ENCODE results near the gene NMT1. TPM values are rescaled to one million over a fixed set of nuclear protein-coding genes. Genes with fewer than 3 reads are reported as not detected.

NMT1 gene
- 30.1 and 31.6 TPM in 2 replicates for polyA plus RNA-seq (2012; rRNA removed)
- polyA plus RNA-seq (2012; cell fraction: cytosol; rRNA removed), result 28.0 and 32.9 TPM in 2 replicates
- 43.2 and 49.8 TPM in 2 replicates for polyA plus RNA-seq (2012; cell fraction: nucleus; rRNA removed)

GRCh38 chr17:45060797-45061605 is at the start of gene NMT1:
Gene NMT1 (plus strand): TSS chr17:45061317. CDS start chr17:45061330, 13 bp downstream.
- under 1% methylated on average over 33 of the region's 50 CpGs for WGBS (ENCODE audit: low lambda C conversion rate)
- peaks cover 77% of the 10 kb centered on the region for H3K79me2 ChIP-seq (ENCODE audit: insufficient read depth)
- peak; percentile 89 for DNase-seq
- peaks cover 0 to 10% of the 10 kb centered on the region in 2 experiments for H3K36me3 ChIP-seq (replicated peaks in 1 of 2; ENCODE audit: control insufficient read depth in 1 of 2, insufficient read depth in 2 of 2, low read length in 1 of 2)
- CTCF ChIA-PET, result interaction anchor here (0.9 to 2.8 kb wide), 8 partner anchors 11 to 140 kb away, joined by 3 to 14 read pairs (median 4); partner anchors contain the start of gene ACBD4
- H3K4me3 ChIP-seq (ENCODE audit: low read depth in 2 of 2, low read length in 1 of 2), result peak within 1 kb of the TSS; percentile 70 to 93
- no peaks in the 10 kb centered on the region for H3K9me2 ChIP-seq
- H3K4me1 ChIP-seq (ENCODE audit: control insufficient read depth in 1 of 2, insufficient read depth in 2 of 2, low read depth in 1 of 2, low read length in 1 of 2), result peaks cover 5 to 7% of the 10 kb centered on the region in 2 experiments; a peak in 1 of 4 replicates
- H3K27me3 ChIP-seq (ENCODE audit: insufficient read depth), result no peaks in the 10 kb centered on the region
- no peaks in the 10 kb centered on the region for H3K9me3 ChIP-seq
- H3K9ac ChIP-seq, result peak within 1 kb of the TSS; percentile 95
- peaks cover 10% of the 10 kb centered on the region for H3F3A ChIP-seq (replicated peaks; ENCODE audit: insufficient read depth)
- peak within 1 kb of the TSS; percentile 85 for H3K4me2 ChIP-seq
- POLR2A ChIA-PET, result interaction anchor here (0.6 to 1.9 kb wide), 9 partner anchors 10 to 103 kb away, joined by 3 to 14 read pairs (median 5); partner anchors contain the start of genes DCAKD and HEXIM1
- peak within 1 kb of the TSS; percentile 86 to 87 for H3K27ac ChIP-seq (ENCODE audit: low read depth in 2 of 2, low read length in 1 of 2)
- peaks cover 20% of the 10 kb centered on the region for H4K20me1 ChIP-seq (ENCODE audit: insufficient read depth)
- peak within 1 kb of the TSS; percentile 81 for H2AFZ ChIP-seq (ENCODE audit: low read depth)
- TF ChIP-seq NRF1 (IDR thresholded peaks at IDR 0.05; ENCODE audit: low read depth, low read length) (peak; percentile 6; the same call in 1 of the 2 replicates), TEAD4 (IDR thresholded peaks at IDR 0.05; ENCODE audit: borderline replicate concordance, insufficient read depth) (no peak), CHD2 (IDR thresholded peaks at IDR 0.05; ENCODE audit: low read length, partially characterized antibody) (peak; percentile 98), REST (IDR thresholded peaks at IDR 0.05; ENCODE audit: low read depth, low read length) (0 out of 2 replicates have a peak, but pooled peaks have one; percentile 43), YY1 (IDR thresholded peaks at IDR 0.05; ENCODE audit: low read depth) (peak; percentile 98), ZBTB33 (IDR thresholded peaks at IDR 0.05; ENCODE audit: borderline replicate concordance, low read depth) (peak; percentile 95), RFX5 (IDR thresholded peaks at IDR 0.05; ENCODE audit: low read length) (no peak), FOXM1 (IDR thresholded peaks at IDR 0.05; ENCODE audit: low read depth) (no peak), TCF12 (IDR thresholded peaks at IDR 0.05) (peak; percentile 47; the same call in 1 of the 2 replicates), MXI1 (IDR thresholded peaks at IDR 0.05; ENCODE audit: low read depth, low read length) (peak; percentile 50), USF2 (IDR thresholded peaks at IDR 0.05; ENCODE audit: borderline replicate concordance, low read depth, low read length) (no peak), GABPA (IDR thresholded peaks at IDR 0.05; ENCODE audit: low read depth) (peak; percentile 67), ELF1 (IDR thresholded peaks at IDR 0.05) (peak; percentile 99), POLR2AphosphoS5 (IDR thresholded peaks at IDR 0.05; ENCODE audit: low read depth, low read length) (peak; percentile 83), RAD21 (IDR thresholded peaks at IDR 0.05; ENCODE audit: low read length) (no peak), GATA2 (CRISPR knock-in tag; IDR thresholded peaks at IDR 0.05) (no peak), SIN3A (IDR thresholded peaks at IDR 0.05; ENCODE audit: borderline replicate concordance, low read depth, low read length) (no peak; the same call in 1 of the 2 replicates), RCOR1 (IDR thresholded peaks at IDR 0.05; ENCODE audit: low read length) (no peak), PBX3 (IDR thresholded peaks at IDR 0.05) (peak; percentile 97; the same call in 1 of the 2 replicates), MEF2A (IDR thresholded peaks at IDR 0.05; ENCODE audit: borderline replicate concordance, low read depth) (no peak), CTCF (IDR thresholded peaks at IDR 0.05) (no peak), JUND (IDR thresholded peaks at IDR 0.05) (no peak), NFIC (IDR thresholded peaks at IDR 0.05; ENCODE audit: borderline replicate concordance) (no peak), RXRA (IDR thresholded peaks at IDR 0.05; ENCODE audit: borderline replicate concordance, low read depth) (no peak)

All from SK-N-SH (cell line).